ENCODE results near the gene PAX5.

The PAX5 gene

DNA sequence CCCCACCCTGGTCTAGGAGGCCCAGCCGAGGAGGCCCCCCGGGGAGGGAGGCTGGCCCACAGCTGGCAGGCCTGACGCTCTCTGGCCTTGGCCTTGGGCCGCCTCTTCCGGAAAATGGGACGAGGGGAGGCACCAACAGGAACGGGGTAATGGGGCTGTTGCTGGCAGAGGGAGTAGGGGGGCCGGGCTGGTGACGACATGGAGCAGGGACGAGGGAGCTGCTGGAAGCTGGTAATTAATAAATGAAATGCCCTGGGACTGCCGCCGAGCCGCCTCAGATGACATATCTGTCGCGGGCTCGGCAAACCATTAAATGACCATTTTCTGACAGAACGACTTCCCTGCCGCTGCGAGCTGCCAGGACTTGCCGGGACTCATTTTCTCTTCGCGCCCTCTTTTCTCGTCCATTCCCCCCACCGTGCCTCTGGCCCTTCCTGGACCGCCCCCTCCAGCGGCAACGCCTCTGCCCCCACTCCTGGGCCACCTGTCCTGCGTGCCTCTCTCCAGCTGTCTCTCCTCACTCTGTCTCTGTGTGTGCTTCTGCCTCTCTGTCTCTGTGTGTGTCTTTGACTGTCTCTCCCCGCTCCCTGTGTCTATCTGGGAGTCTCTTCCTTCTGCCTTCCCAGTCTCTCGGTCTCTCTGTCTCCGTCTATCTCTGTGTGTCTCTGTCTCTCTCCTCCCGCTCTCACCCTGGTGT lies 215.7 kb downstream of the PAX5 start:
- no peak for DNase-seq
- Histone ChIP-seq H3K27ac (ENCODE audit: low read length) (no peak overlapping the region), H3K4me2 (ENCODE audit: insufficient read depth, low read length) (no peak overlapping the region), H4K20me1 (ENCODE audit: insufficient read depth, low read length) (no peaks in the 10 kb centered on the region), H3K27me3 (ENCODE audit: insufficient read depth, low read length, poor library complexity) (peaks cover 5% of the 10 kb centered on the region), H3K36me3 (ENCODE audit: insufficient read depth, low read length) (no peaks in the 10 kb centered on the region), H3K4me1 (ENCODE audit: insufficient read depth, low read length) (no peaks in the 10 kb centered on the region), H3K4me3 (ENCODE audit: low read depth in 1 of 2, low read length in 2 of 2) (no peak overlapping the region), H3K9me3 (ENCODE audit: insufficient read depth, low read length, severe bottlenecking) (no peaks in the 10 kb centered on the region), H3K9ac (ENCODE audit: low read depth, low read length) (no peak overlapping the region), H3K79me2 (ENCODE audit: insufficient read depth, low read length) (no peaks in the 10 kb centered on the region), H2AFZ (ENCODE audit: low read depth, low read length) (no peak overlapping the region)
- no peak for TF ChIP-seq EZH2 (IDR thresholded peaks at IDR 0.05; ENCODE audit: borderline replicate concordance, low read depth, low read length, severe bottlenecking)
- TF ChIP-seq, protein P1, sequence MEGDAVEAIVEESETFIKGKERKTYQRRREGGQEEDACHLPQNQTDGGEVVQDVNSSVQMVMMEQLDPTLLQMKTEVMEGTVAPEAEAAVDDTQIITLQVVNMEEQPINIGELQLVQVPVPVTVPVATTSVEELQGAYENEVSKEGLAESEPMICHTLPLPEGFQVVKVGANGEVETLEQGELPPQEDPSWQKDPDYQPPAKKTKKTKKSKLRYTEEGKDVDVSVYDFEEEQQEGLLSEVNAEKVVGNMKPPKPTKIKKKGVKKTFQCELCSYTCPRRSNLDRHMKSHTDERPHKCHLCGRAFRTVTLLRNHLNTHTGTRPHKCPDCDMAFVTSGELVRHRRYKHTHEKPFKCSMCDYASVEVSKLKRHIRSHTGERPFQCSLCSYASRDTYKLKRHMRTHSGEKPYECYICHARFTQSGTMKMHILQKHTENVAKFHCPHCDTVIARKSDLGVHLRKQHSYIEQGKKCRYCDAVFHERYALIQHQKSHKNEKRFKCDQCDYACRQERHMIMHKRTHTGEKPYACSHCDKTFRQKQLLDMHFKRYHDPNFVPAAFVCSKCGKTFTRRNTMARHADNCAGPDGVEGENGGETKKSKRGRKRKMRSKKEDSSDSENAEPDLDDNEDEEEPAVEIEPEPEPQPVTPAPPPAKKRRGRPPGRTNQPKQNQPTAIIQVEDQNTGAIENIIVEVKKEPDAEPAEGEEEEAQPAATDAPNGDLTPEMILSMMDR (IDR thresholded peaks at IDR 0.05; ENCODE audit: borderline replicate concordance, extremely low read depth, low read length, poor library complexity, severe bottlenecking), result no peak
- ATAC-seq (ENCODE audit: insufficient read depth, low read depth), result no peak

DNA sequence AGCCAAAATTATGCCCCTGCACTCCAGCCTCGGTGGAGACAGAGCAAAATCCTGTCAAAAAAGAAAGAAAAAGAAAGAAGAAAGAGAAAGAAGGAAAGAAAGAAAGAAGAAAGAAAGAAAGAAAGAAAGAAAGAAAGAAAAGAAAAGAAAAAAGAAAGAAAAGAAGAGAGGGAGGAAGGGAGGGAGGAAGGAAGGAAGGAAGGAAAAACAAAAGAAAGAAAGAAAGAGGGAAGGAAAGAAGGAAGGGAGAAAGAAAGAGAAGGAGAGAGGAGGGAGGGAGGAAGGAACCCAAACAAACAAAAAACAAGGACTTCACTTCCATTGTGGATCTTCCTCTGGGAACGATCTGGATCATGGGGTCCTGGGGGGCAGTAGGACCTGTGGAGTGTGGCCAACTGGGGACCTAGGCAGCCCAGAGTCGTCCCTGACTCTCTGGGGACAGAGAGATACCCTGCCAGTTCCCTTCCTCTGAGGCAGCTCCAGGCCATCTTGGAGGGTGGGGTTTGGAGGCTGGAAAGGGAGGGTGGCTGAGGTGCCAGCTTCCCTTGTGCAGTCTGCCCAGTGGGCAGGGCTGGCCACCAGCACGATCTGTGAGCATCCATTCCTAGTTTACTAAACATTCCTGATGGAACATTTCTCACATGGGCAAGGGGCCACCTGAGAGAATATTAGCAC lies 216.8 kb downstream of the PAX5 start:
- no peak for ATAC-seq (ENCODE audit: insufficient read depth, low read depth)
- Histone ChIP-seq H3K36me3 (ENCODE audit: insufficient read depth, low read length) (no peaks in the 10 kb centered on the region), H3K4me1 (ENCODE audit: insufficient read depth, low read length) (no peaks in the 10 kb centered on the region), H3K9me3 (ENCODE audit: insufficient read depth, low read length, severe bottlenecking) (no peaks in the 10 kb centered on the region), H3K27ac (ENCODE audit: low read length) (no peak overlapping the region), H3K79me2 (ENCODE audit: insufficient read depth, low read length) (no peaks in the 10 kb centered on the region), H3K4me2 (ENCODE audit: insufficient read depth, low read length) (no peak overlapping the region), H3K9ac (ENCODE audit: low read depth, low read length) (no peak overlapping the region), H3K27me3 (ENCODE audit: insufficient read depth, low read length, poor library complexity) (peaks cover 3% of the 10 kb centered on the region), H3K4me3 (ENCODE audit: low read depth in 1 of 2, low read length in 2 of 2) (no peak overlapping the region), H2AFZ (ENCODE audit: low read depth, low read length) (no peak overlapping the region), H4K20me1 (ENCODE audit: insufficient read depth, low read length) (no peaks in the 10 kb centered on the region)
- no peak for DNase-seq
- TF ChIP-seq EZH2 (IDR thresholded peaks at IDR 0.05; ENCODE audit: borderline replicate concordance, low read depth, low read length, severe bottlenecking), result no peak
- TF ChIP-seq, protein P1 (IDR thresholded peaks at IDR 0.05; ENCODE audit: borderline replicate concordance, extremely low read depth, low read length, poor library complexity, severe bottlenecking), result no peak

DNA sequence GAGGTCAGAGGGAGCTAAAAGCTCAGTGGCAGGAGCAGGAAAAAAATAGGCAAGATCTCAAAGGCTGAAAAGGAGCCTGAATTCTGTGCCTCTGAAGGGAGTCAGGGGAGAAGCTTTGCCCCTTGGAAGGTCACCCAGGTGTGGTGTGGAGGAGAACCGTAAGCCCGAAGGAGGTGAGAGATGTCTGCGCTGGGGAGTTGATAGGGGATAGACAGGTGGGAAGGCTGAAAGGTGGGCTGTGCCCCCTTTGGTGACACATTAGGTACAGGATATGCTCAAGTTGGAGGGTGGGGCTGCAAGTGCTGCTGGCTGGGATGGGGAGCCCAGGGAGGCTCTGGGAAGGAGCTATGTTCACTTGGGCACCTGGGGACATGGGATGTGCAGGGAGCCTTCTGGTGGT lies 217.7 kb downstream of the PAX5 start:
- H3K4me2 ChIP-seq (ENCODE audit: insufficient read depth, low read length), result no peak overlapping the region
- DNase-seq (no peak), ATAC-seq (ENCODE audit: insufficient read depth, low read depth) (no peak)
- H3K9me3 ChIP-seq (ENCODE audit: insufficient read depth, low read length, severe bottlenecking), result no peaks in the 10 kb centered on the region
- H3K4me3 ChIP-seq (ENCODE audit: low read depth in 1 of 2, low read length in 2 of 2), result no peak overlapping the region
- no peak overlapping the region for H3K27ac ChIP-seq (ENCODE audit: low read length)
- H3K9ac ChIP-seq (ENCODE audit: low read depth, low read length), result no peak overlapping the region
- H3K79me2 ChIP-seq (ENCODE audit: insufficient read depth, low read length), result no peaks in the 10 kb centered on the region
- H2AFZ ChIP-seq (ENCODE audit: low read depth, low read length), result no peak overlapping the region
- peaks cover 2% of the 10 kb centered on the region for H3K27me3 ChIP-seq (ENCODE audit: insufficient read depth, low read length, poor library complexity)
- no peaks in the 10 kb centered on the region for H3K36me3 ChIP-seq (ENCODE audit: insufficient read depth, low read length)
- TF ChIP-seq, protein P1 (IDR thresholded peaks at IDR 0.05; ENCODE audit: borderline replicate concordance, extremely low read depth, low read length, poor library complexity, severe bottlenecking), result no peak
- TF ChIP-seq EZH2 (IDR thresholded peaks at IDR 0.05; ENCODE audit: borderline replicate concordance, low read depth, low read length, severe bottlenecking), result no peak
- H3K4me1 ChIP-seq (ENCODE audit: insufficient read depth, low read length), result no peaks in the 10 kb centered on the region
- H4K20me1 ChIP-seq (ENCODE audit: insufficient read depth, low read length), result no peaks in the 10 kb centered on the region
